ENCODE measurements around the gene CGA. TPM values are rescaled to one million over a fixed set of nuclear protein-coding genes. Genes with fewer than 3 reads are reported as not detected.

Gene CGA
- total RNA-seq, 4 donors from 2014 or later, result not detected

GRCh38 chr6:87124074-87124473, 29.2 kb upstream of the CGA start:
- Histone ChIP-seq H3K36me3 (no peaks in the 10 kb centered on the region), H3K27ac (no peak overlapping the region), H3K9me3 (no peaks in the 10 kb centered on the region), H3K27me3 (no peaks in the 10 kb centered on the region), H3K4me1 (no peaks in the 10 kb centered on the region), H3K4me3 (no peak overlapping the region)
- TF ChIP-seq POLR2A (IDR thresholded peaks at IDR 0.05) (no peak), CTCF (IDR thresholded peaks at IDR 0.05) (no peak)
- intact Hi-C loops (cut with DNase I; ENCODE audit: low total_unique reads), result no loop called here
- DNase-seq, result no peak

- TF ChIP-seq CTCF (IDR thresholded peaks at IDR 0.05) (no peak), POLR2A (IDR thresholded peaks at IDR 0.05) (no peak)
- Histone ChIP-seq H3K4me3 (no peak overlapping the region), H3K27ac (no peak overlapping the region), H3K9me3 (no peaks in the 10 kb centered on the region), H3K27me3 (no peaks in the 10 kb centered on the region), H3K36me3 (no peaks in the 10 kb centered on the region), H3K4me1 (no peaks in the 10 kb centered on the region)
- intact Hi-C loops (cut with DNase I; ENCODE audit: low total_unique reads), result no loop called here
- no peak for DNase-seq
Measured at GRCh38 chr6:87122477-87122876, 27.6 kb upstream of the CGA start.

- H3K4me3 ChIP-seq, result no peak overlapping the region
- H3K4me1 ChIP-seq, result no peaks in the 10 kb centered on the region
- no peaks in the 10 kb centered on the region for H3K36me3 ChIP-seq
- no peaks in the 10 kb centered on the region for H3K9me3 ChIP-seq
- no peak overlapping the region for H3K27ac ChIP-seq
- H3K27me3 ChIP-seq, result no peaks in the 10 kb centered on the region
- intact Hi-C loops (cut with DNase I; ENCODE audit: low total_unique reads), result no loop called here
- no peak for TF ChIP-seq POLR2A (IDR thresholded peaks at IDR 0.05)
- TF ChIP-seq CTCF (IDR thresholded peaks at IDR 0.05), result no peak
- no peak for DNase-seq
Measured at GRCh38 chr6:87118054-87118453, 23.1 kb upstream of the CGA start.

GRCh38 chr6:87116922-87117321, 22.0 kb upstream of the CGA start:
- Histone ChIP-seq H3K9me3 (no peaks in the 10 kb centered on the region), H3K4me1 (no peaks in the 10 kb centered on the region), H3K36me3 (no peaks in the 10 kb centered on the region), H3K27me3 (no peaks in the 10 kb centered on the region), H3K4me3 (no peak overlapping the region), H3K27ac (no peak overlapping the region)
- intact Hi-C loops (cut with DNase I; ENCODE audit: low total_unique reads), result no loop called here
- DNase-seq, result no peak
- TF ChIP-seq CTCF (IDR thresholded peaks at IDR 0.05), result no peak
- no peak for TF ChIP-seq POLR2A (IDR thresholded peaks at IDR 0.05)

- no peaks in the 10 kb centered on the region for H3K4me1 ChIP-seq
- H3K36me3 ChIP-seq, result no peaks in the 10 kb centered on the region
- H3K27ac ChIP-seq, result no peak overlapping the region
- intact Hi-C loops (cut with DNase I; ENCODE audit: low total_unique reads), result no loop called here
- no peaks in the 10 kb centered on the region for H3K9me3 ChIP-seq
- no peak for DNase-seq
- no peak overlapping the region for H3K4me3 ChIP-seq
- H3K27me3 ChIP-seq, result no peaks in the 10 kb centered on the region
- TF ChIP-seq CTCF (IDR thresholded peaks at IDR 0.05), result no peak
- no peak for TF ChIP-seq POLR2A (IDR thresholded peaks at IDR 0.05)
Measured at GRCh38 chr6:87115402-87116135, 20.7 kb upstream of the CGA start.

Data from uterus (tissue), 4 donors.